ENCODE measurements around the gene PAPPA2.

The PAPPA2 gene

DNA sequence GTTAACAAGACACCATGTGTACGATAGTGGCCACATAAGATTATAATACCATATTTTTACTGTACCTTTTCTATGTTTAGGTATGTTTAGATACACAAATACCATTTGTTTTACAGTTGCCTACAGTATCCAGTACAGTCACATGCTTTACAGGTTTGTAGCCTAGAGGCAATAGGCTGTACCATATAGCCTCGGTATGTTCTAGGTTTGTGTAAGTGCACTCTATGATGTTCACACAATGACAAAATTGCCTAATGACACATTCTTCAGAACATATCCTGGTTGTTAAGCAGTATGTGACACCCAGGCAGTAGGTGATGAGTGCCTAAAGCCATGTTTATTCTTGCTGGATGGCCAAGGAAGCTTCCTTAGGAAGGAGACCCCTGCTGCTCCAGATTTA is 111.8 kb downstream of the PAPPA2 start:
- H3K4me3 ChIP-seq (ENCODE audit: low read depth, low read length), result no peak overlapping the region
- TF ChIP-seq, protein P1, sequence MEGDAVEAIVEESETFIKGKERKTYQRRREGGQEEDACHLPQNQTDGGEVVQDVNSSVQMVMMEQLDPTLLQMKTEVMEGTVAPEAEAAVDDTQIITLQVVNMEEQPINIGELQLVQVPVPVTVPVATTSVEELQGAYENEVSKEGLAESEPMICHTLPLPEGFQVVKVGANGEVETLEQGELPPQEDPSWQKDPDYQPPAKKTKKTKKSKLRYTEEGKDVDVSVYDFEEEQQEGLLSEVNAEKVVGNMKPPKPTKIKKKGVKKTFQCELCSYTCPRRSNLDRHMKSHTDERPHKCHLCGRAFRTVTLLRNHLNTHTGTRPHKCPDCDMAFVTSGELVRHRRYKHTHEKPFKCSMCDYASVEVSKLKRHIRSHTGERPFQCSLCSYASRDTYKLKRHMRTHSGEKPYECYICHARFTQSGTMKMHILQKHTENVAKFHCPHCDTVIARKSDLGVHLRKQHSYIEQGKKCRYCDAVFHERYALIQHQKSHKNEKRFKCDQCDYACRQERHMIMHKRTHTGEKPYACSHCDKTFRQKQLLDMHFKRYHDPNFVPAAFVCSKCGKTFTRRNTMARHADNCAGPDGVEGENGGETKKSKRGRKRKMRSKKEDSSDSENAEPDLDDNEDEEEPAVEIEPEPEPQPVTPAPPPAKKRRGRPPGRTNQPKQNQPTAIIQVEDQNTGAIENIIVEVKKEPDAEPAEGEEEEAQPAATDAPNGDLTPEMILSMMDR (conservative IDR thresholded peaks at IDR 0.05; ENCODE audit: low read depth, low read length), result no peak
- DNase-seq (ENCODE audit: low read depth), result no peak

DNA sequence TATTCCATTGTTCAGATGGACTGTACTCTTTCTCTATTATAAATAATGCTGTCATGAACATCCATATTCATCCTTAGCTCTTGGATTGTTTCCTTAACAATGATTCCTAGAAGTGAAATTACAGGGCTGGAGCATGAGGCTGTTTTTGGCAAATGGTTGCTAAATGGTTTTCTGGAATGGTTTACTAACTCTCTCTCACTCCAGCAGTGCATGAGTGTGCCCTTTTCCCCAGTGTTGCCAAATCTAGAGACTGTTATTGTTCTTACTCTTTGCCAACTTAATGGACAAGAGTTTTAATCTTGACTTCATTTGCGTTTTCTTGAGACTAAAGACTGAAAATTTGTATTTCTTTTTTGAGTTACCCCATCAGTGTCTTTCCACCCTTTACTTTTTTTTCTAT is 113.0 kb downstream of the PAPPA2 start:
- no peak for DNase-seq (ENCODE audit: low read depth)
- TF ChIP-seq, protein P1 (conservative IDR thresholded peaks at IDR 0.05; ENCODE audit: low read depth, low read length), result no peak
- H3K4me3 ChIP-seq (ENCODE audit: low read depth, low read length), result no peak overlapping the region

DNA sequence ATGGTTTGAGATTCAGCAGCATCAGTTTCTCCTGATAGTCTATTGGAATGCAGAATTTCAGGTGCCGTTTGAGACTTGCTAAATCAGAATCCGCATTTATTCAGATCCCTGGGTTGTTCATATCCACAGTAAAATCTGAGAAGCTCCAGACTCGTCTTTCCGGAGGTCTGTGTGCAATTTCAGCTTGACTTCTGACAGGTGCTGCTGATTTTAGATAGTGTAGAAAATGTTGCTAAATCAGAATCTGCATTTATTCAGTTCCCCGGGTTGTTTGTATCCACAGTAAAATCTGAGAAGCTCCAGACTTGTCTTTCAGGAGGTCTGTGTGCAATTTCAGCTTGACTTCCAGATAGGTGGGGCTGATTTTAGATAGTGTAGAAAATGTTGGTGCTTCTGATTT is 113.7 kb downstream of the PAPPA2 start:
- no peak for DNase-seq (ENCODE audit: low read depth)
- H3K4me3 ChIP-seq (ENCODE audit: low read depth, low read length), result no peak overlapping the region
- TF ChIP-seq, protein P1 (conservative IDR thresholded peaks at IDR 0.05; ENCODE audit: low read depth, low read length), result no peak

DNA sequence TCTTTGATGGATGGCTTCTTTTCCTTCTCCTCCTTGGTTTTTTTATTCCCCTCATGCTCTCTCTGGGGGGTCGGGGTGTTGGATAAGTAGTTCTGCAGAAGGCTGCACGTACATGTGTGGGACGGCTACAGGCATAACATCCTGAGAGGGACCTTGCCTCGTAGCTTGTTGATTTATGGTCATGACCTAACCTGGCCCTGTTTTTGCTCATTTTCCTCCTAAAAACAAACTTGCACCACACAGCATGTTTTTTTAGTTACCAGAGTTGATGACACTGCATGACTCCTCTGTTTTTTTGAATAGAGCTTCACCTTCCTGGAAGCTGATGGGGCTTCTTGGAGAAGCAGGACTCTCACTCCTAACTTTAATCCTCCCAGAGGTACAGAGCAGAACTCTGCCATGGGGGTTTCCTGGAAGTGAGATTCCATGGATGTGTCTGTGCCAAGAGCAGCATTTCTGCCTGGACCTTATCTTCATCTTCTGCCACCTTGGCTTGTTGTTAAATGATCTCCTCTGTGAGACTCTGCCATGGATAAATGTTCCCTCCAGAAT is 114.7 kb downstream of the PAPPA2 start:
- TF ChIP-seq, protein P1 (conservative IDR thresholded peaks at IDR 0.05; ENCODE audit: low read depth, low read length), result no peak
- no peak for DNase-seq (ENCODE audit: low read depth)
- no peak overlapping the region for H3K4me3 ChIP-seq (ENCODE audit: low read depth, low read length)

DNA sequence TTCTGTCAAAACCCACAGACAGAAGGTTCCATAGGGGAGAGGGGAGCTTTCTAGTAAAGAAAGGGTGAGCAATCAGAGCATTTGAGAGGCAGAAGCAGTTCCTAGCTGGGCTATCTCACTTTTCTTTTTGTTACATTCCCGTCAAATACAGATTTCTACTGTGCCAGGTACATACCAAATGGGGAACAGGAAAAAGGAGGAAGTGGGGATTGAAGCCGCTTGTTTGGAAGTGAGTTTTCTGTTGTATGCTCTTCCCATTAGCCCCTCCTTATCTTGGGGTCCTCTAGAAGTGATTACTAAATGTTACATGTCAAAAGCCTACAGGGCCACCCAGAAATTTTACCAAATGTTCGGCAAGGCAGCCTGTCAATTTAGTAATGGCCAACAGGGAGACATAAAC is 116.1 kb downstream of the PAPPA2 start:
- no peak for DNase-seq (ENCODE audit: low read depth)
- TF ChIP-seq, protein P1 (conservative IDR thresholded peaks at IDR 0.05; ENCODE audit: low read depth, low read length), result no peak

DNA sequence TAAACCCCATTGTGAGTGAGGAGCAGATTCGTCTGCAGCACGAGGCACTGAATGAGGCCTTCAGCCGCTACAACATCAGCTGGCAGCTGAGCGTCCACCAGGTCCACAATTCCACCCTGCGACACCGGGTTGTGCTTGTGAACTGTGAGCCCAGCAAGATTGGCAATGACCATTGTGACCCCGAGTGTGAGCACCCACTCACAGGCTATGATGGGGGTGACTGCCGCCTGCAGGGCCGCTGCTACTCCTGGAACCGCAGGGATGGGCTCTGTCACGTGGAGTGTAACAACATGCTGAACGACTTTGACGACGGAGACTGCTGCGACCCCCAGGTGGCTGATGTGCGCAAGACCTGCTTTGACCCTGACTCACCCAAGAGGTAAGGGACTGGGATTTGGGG is 132.2 kb downstream of the PAPPA2 start:
- TF ChIP-seq, protein P1 (conservative IDR thresholded peaks at IDR 0.05; ENCODE audit: low read depth, low read length), result no peak
- DNase-seq (ENCODE audit: low read depth), result no peak
- H3K4me3 ChIP-seq (ENCODE audit: low read depth, low read length), result no peak overlapping the region

More for the DNA sequence above, 116.1 kb downstream of the PAPPA2 start:
- no peak overlapping the region for H3K4me3 ChIP-seq (ENCODE audit: low read depth, low read length)

DNA sequence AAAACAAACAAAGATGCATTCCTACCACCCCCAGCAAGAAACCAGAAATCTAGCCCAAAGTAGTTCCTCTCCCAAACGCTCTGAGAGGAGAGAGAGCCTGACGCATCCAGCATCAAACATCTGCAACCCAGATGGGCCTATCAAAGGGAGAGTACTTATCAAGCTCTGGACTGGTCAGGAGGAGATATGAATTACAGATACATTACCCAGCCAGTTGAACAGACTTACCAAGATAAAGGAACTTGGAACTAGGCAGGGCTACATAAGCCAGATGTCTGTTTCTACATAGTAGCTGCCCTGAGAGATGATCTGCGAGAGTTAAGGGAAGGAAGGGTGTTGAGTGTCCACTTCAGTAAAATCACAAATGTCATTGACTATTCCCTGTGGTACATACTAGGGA is 138.4 kb downstream of the PAPPA2 start:
- TF ChIP-seq, protein P1 (conservative IDR thresholded peaks at IDR 0.05; ENCODE audit: low read depth, low read length), result no peak
- no peak overlapping the region for H3K4me3 ChIP-seq (ENCODE audit: low read depth, low read length)
- DNase-seq (ENCODE audit: low read depth), result no peak
